HEK293T (cell line): ENCODE data around the gene KIF21A.
"Not testable (repeated sequence)": the region's sequence is repeated elsewhere in the genome, so short reads cannot be mapped to it uniquely, and the experiment has no call there.

Source experiments
- CTCF ChIA-PET: fragments of 350-600 bp; formaldehyde crosslinking; extraction: SDS; loops from one replicate; lab custom pipeline; 2021; ENCODE audit warnings: antibody characterized with exemption, inconsistent platforms; lab: Yijun Ruan, JAX
- POLR2A ChIA-PET: fragments of 350-600 bp; formaldehyde crosslinking; extraction: SDS; loops from one replicate; lab custom pipeline; 2020; ENCODE audit warnings: antibody characterized with exemption, inconsistent platforms; lab: Yijun Ruan, JAX
- DNase-seq: peaks from one replicate; pipeline ENCODE4 v3.0.0; 2012; ENCODE audit warnings: mixed read lengths; ENCODE audit errors: extremely low spot score
- ARNT ChIP-seq: fragments of 450-650 bp; IDR thresholded peaks from 2 replicates; pipeline ENCODE4 v1.6.1; 2017; ENCODE audit warnings: mild to moderate bottlenecking
- BHLHE40 ChIP-seq: fragments of 450-650 bp; IDR thresholded peaks from 2 replicates; pipeline ENCODE4 v1.6.1; 2016; ENCODE audit warnings: mild to moderate bottlenecking, moderate library complexity, borderline replicate concordance
- CTBP1 ChIP-seq: fragments of 450-650 bp; IDR thresholded peaks from 2 replicates; pipeline ENCODE4 v1.6.1; 2016; ENCODE audit warnings: borderline replicate concordance
- ELF4 ChIP-seq: fragments of 450-650 bp; IDR thresholded peaks from 2 replicates; pipeline ENCODE4 v1.6.1; 2017; ENCODE audit warnings: antibody characterized with exemption
- FOXA1 ChIP-seq: fragments of 450-650 bp; IDR thresholded peaks from 2 replicates; pipeline ENCODE4 v1.6.1; 2016; ENCODE audit warnings: mild to moderate bottlenecking
- FOXK2 ChIP-seq: fragments of 450-650 bp; IDR thresholded peaks from 2 replicates; pipeline ENCODE4 v1.6.1; 2016; ENCODE audit warnings: mild to moderate bottlenecking
- FOXM1 ChIP-seq: fragments of 450-650 bp; IDR thresholded peaks from 2 replicates; pipeline ENCODE4 v1.6.1; 2017; ENCODE audit warnings: mild to moderate bottlenecking, borderline replicate concordance
- HDGF ChIP-seq: fragments of 450-650 bp; IDR thresholded peaks from 2 replicates; pipeline ENCODE4 v1.6.1; 2017; ENCODE audit warnings: antibody characterized with exemption, borderline replicate concordance
- L3MBTL2 ChIP-seq: fragments of 450-650 bp; conservative IDR thresholded peaks from 2 replicates; pipeline ENCODE4 v1.6.1; 2016; ENCODE audit warnings: mild to moderate bottlenecking
- LEF1 ChIP-seq: fragments of 450-650 bp; IDR thresholded peaks from 2 replicates; pipeline ENCODE4 v1.6.1; 2017; ENCODE audit warnings: mild to moderate bottlenecking, borderline replicate concordance
- NFRKB ChIP-seq: fragments of 450-650 bp; IDR thresholded peaks from 2 replicates; pipeline ENCODE4 v1.6.1; 2016; ENCODE audit warnings: mild to moderate bottlenecking, moderate library complexity
- PKNOX1 ChIP-seq: fragments of 450-650 bp; IDR thresholded peaks from 2 replicates; pipeline ENCODE4 v1.6.1; 2016
- SP1 ChIP-seq: fragments of 450-650 bp; IDR thresholded peaks from 2 replicates; pipeline ENCODE4 v1.6.1; 2017
- SUZ12 ChIP-seq: fragments of 450-650 bp; IDR thresholded peaks from 2 replicates; pipeline ENCODE4 v1.6.1; 2016; ENCODE audit warnings: mild to moderate bottlenecking
- TARDBP ChIP-seq: fragments of 450-650 bp; IDR thresholded peaks from 2 replicates; pipeline ENCODE4 v1.6.1; 2016
- ZNF384 ChIP-seq: fragments of 450-650 bp; IDR thresholded peaks from 2 replicates; pipeline ENCODE4 v1.6.1; 2016

Gene KIF21A

GRCh38 chr12:39443081-39443928, at the start of gene KIF21A:
Gene KIF21A (minus strand): TSS chr12:39443120. CDS start chr12:39442970, 150 bp downstream.
- POLR2A ChIA-PET, result interaction anchor here (0.6 to 1.2 kb wide), 2 partner anchors 16 to 110 kb away, joined by 3 read pairs; no protein-coding TSS in a partner anchor
- CTCF ChIA-PET, result no interaction called here
- TF ChIP-seq L3MBTL2 (peak; percentile 79), PKNOX1 (peak; percentile 38; the same call in 1 of the 2 replicates), FOXK2 (no peak), ZNF384 (no peak), CTBP1 (no peak; the same call in 1 of the 2 replicates), LEF1 (no peak), SUZ12 (no peak)
- DNase-seq, result peak; percentile 83

- POLR2A ChIA-PET, result no interaction called here
- no peak for DNase-seq
- CTCF ChIA-PET, result no interaction called here
- no peak for TF ChIP-seq FOXM1
- no peak for TF ChIP-seq FOXK2
- no peak for TF ChIP-seq L3MBTL2
- TF ChIP-seq BHLHE40, result no peak
- TF ChIP-seq TARDBP, result no peak
- no peak for TF ChIP-seq SP1
- no peak for TF ChIP-seq ARNT
- no peak for TF ChIP-seq FOXA1
- no peak for TF ChIP-seq NFRKB
- TF ChIP-seq LEF1, result no peak
- no peak for TF ChIP-seq ZNF384
Measured at GRCh38 chr12:39490500-39491282, 47.8 kb upstream of the KIF21A start.

- TF ChIP-seq LEF1 (no peak), FOXK2 (no peak), ZNF384 (no peak), ARNT (no peak), CTBP1 (no peak), BHLHE40 (no peak), PKNOX1 (no peak), FOXA1 (no peak), NFRKB (no peak), ELF4 (no peak), HDGF (no peak), L3MBTL2 (no peak), FOXM1 (no peak), SUZ12 (no peak), SP1 (no peak), TARDBP (no peak)
- ChIA-PET POLR2A (no interaction called here), CTCF (no interaction called here)
- no peak for DNase-seq
Measured at GRCh38 chr12:39483597-39483996, 40.7 kb upstream of the KIF21A start.

- CTCF ChIA-PET, result no interaction called here
- no peak for TF ChIP-seq ZNF384
- DNase-seq, result no peak
- POLR2A ChIA-PET, result no interaction called here
Measured at GRCh38 chr12:39483042-39483441, 40.1 kb upstream of the KIF21A start.

- no peak for DNase-seq
- POLR2A ChIA-PET, result no interaction called here
- CTCF ChIA-PET, result no interaction called here
- TF ChIP-seq BHLHE40 (no peak), FOXA1 (no peak), ZNF384 (no peak), SUZ12 (no peak), ELF4 (no peak), SP1 (no peak), FOXM1 (no peak), NFRKB (no peak), ARNT (no peak), CTBP1 (no peak), L3MBTL2 (no peak), FOXK2 (no peak), HDGF (no peak)
Measured at GRCh38 chr12:39476894-39477293, 34.0 kb upstream of the KIF21A start.

GRCh38 chr12:39476121-39476520, 33.2 kb upstream of the KIF21A start:
- DNase-seq, result no peak
- CTCF ChIA-PET, result no interaction called here

GRCh38 chr12:39475136-39475535, 32.2 kb upstream of the KIF21A start:
- DNase-seq, CTCF ChIA-PET, POLR2A ChIA-PET: not testable (repeated sequence)

More at GRCh38 chr12:39476121-39476520, 33.2 kb upstream of the KIF21A start:
- TF ChIP-seq FOXK2 (no peak), PKNOX1 (no peak), NFRKB (no peak), L3MBTL2 (no peak), ELF4 (no peak), SP1 (no peak)
- POLR2A ChIA-PET, result no interaction called here
